Effector memory CD4-positive, alpha-beta T cell (primary cell): ENCODE measurements around the gene DISC1.
"Not testable (repeated sequence)": the region's sequence is repeated elsewhere in the genome, so short reads cannot be mapped to it uniquely, and the experiment has no call there.

ENCODE experiments used
- DNase-seq, 3 donors: peaks; one replicate each; pipeline ENCODE4 v3.0.0-alpha.2; 2020
- H3K27ac ChIP-seq: 2 replicates; pipeline ENCODE4 v1.7.0; 2013; ENCODE audit warnings: mild to moderate bottlenecking, low read length, moderate library complexity; ENCODE audit not compliant: insufficient read depth, poor library complexity, severe bottlenecking
- H3K27me3 ChIP-seq: replicated peaks from 2 replicates; pipeline ENCODE4 v1.7.0; 2013; ENCODE audit warnings: mild to moderate bottlenecking, low read length; ENCODE audit not compliant: insufficient read depth, control insufficient read depth, poor library complexity, severe bottlenecking
- H3K36me3 ChIP-seq: 2 replicates; pipeline ENCODE4 v1.7.0; 2013; ENCODE audit warnings: mild to moderate bottlenecking, low read length, moderate library complexity; ENCODE audit not compliant: control insufficient read depth, insufficient read depth
- H3K4me1 ChIP-seq: 2 replicates; pipeline ENCODE4 v1.7.0; 2013; ENCODE audit warnings: low read length, mild to moderate bottlenecking; ENCODE audit not compliant: control insufficient read depth, insufficient read depth, poor library complexity, severe bottlenecking
- H3K4me3 ChIP-seq: 2 replicates; pipeline ENCODE4 v1.7.0; 2013; ENCODE audit warnings: low read length, low read depth, mild to moderate bottlenecking; ENCODE audit not compliant: insufficient read depth, poor library complexity, severe bottlenecking
- H3K9me3 ChIP-seq: 2 replicates; pipeline ENCODE4 v1.7.0; 2013; ENCODE audit warnings: mild to moderate bottlenecking, low read length, moderate library complexity; ENCODE audit not compliant: control insufficient read depth

DISC1 gene

DNA sequence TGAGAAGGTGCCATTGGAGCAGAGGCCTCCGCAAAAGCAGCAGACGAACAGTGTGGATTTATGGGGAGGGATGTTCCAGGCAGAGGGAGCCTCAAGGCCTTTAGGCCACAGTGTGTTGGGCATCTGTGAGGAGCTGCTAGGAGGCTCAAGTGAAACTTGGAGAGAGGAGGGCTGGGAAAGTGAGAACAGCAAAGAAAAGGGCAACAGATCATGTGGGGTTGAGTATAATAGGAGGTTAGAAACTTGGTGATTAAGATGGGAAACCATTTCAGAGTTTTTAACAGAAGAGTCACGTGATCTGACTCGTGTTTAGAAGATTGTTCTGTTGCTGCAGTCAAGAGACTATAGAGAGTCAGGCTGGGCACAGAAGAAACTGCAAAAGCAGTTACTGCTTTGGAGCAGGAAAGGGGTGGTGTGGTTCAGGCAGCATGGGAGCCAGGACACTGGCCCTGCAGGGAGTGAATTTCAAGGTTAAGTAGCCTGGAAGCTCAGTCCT is 277.0 kb downstream of the DISC1 start:
- Histone ChIP-seq H3K27me3 (no peaks in the 10 kb centered on the region), H3K27ac (no peak overlapping the region), H3K9me3 (no peaks in the 10 kb centered on the region), H3K4me1 (no peaks in the 10 kb centered on the region), H3K4me3 (no peak overlapping the region), H3K36me3 (no peaks in the 10 kb centered on the region)
- DNase-seq, result no peak

DNA sequence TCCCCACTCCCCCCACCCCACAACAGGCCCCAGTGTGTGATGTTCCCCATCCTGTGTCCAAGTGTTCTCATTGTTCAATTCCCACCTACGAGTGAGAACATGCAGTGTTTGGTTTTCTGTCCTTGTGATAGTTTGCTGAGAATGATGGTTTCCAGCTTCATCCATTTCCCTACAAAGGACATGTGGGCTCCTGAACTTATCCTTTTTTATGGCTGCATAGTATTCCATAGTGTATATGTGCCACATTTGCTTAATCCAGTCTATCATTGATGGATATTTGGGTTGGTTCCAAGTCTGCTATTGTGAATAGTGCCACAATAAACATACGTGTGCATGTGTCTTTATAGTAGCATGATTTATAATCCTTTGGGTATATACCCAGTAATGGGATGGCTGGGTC is 280.7 kb downstream of the DISC1 start:
- H3K4me1 ChIP-seq, H3K4me3 ChIP-seq, H3K27me3 ChIP-seq, H3K27ac ChIP-seq, H3K9me3 ChIP-seq, DNase-seq, H3K36me3 ChIP-seq: not testable (repeated sequence)

DNA sequence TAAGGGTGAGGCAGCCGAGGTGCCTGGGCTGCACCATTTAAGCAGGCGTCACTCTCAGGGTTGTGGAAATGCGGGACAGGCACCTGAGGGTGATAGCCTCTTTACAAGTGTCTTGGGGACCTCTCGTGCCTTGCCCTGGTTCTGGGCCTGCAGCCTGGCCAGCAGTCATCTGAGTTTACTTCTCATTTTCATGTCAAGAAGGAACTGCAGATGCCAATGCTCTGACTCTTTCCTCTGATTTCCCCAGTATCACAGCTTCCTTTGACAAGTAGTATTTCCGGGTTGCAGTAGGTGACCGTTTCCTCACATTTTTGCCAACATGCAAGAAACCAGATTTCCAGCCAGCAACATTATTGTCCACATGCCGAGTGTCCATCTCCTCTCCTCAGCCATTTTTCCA is 286.9 kb downstream of the DISC1 start:
- H3K4me1 ChIP-seq, result peaks cover 42% of the 10 kb centered on the region
- H3K9me3 ChIP-seq, result no peaks in the 10 kb centered on the region
- no peaks in the 10 kb centered on the region for H3K27me3 ChIP-seq
- no peak overlapping the region for H3K27ac ChIP-seq
- no peak for DNase-seq
- H3K36me3 ChIP-seq, result no peaks in the 10 kb centered on the region
- H3K4me3 ChIP-seq, result no peak overlapping the region

DNA sequence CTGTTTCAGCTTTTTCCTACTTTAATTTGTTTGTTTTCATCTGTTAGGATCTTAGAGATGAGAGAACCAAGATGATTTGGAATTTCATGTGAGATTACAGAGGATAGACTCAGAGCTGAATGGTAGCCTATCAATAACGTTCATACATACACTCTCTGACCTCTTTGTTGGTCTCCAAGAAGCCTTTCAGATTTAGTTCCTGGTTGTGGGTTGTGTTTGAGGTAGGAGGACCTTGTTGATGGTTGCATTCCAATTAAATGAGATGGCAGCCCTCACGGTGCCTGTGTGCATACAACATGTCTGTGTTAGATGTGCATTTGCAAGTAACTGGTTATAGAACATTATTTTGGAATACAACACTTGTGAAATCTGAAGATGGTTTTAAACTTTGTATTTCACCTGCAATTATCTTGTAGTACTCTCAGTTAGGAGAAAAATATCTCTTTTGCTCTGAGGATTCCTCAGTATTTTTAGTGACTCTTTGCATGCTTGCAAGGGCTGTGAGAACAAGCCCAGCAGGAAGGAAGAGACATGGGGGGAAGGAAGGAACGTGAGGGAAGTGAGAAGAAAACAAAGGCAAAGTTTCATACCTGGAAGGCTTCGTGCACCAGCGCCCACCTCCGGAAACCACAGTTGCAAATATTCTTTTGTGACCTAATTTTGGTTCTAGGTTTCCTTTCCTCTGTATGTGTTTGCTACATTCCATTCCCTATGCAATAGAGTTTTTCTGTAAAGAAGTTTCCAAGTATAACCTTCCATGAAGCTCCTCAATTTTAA is 291.8 kb downstream of the DISC1 start:
- peak in 2 of 3 donors; percentile 3 to 11 for DNase-seq
- Histone ChIP-seq H3K27me3 (no peaks in the 10 kb centered on the region), H3K4me1 (peaks cover 48% of the 10 kb centered on the region)

DNA sequence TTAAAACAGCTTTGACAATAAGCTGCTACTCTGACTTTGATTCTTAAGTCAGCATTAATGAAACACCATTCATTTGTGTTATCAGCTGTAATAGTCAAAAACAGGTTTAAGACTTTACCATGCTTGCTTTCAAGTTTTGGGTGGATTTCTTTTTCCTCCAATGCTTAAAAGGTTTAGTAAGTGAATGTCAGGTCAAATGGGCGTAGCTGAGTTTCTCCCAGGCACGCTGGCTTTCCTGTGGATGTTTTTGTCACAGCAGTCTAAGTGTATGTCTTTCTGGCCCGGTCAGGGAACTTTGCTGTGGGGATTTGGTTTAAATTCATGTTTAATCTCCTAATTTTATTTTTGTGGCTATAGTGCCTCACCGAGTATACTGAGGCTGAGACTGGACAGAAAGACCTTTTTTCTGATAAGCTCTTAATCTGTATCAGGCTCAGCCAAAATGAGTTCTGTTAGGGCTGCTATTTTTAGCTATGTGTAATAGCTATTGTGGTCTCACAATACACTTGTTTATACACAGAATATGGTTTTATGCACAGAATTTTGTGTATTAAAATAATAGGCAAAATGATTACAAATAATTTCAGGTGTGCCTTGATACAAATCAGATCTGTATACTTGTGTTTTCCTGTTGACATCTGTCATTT is 292.8 kb downstream of the DISC1 start:
- peak overlapping the region; percentile 47 for H3K27ac ChIP-seq
- H3K27me3 ChIP-seq, result no peaks in the 10 kb centered on the region
- no peaks in the 10 kb centered on the region for H3K9me3 ChIP-seq
- peak overlapping the region; percentile 0 for H3K4me3 ChIP-seq
- H3K36me3 ChIP-seq, result no peaks in the 10 kb centered on the region
- H3K4me1 ChIP-seq, result peaks cover 48% of the 10 kb centered on the region
- no peak for DNase-seq

More for the DNA sequence above, 291.8 kb downstream of the DISC1 start:
- peak overlapping the region; percentile 3 for H3K27ac ChIP-seq
- H3K36me3 ChIP-seq, result no peaks in the 10 kb centered on the region
- H3K4me3 ChIP-seq, result peak overlapping the region; percentile 0
- H3K9me3 ChIP-seq, result no peaks in the 10 kb centered on the region

DNA sequence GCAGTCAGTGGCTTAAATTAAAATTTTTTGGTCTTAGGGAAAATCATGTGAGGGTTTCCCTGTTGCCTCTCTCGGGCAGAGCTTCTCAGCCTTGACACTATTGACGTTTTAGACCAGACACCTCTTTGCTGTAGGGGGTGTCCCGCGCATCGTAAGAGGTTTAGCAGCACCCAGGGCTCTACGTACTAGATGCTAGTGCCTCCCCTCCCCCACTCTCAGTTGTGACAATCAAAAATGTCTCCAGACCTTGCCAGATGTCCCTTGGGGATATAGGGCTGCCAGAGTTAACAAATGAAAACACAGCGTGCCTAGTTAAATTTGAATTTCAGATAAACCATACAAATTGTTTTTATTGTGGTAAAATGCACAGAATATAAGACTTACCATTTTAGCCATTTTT is 293.3 kb downstream of the DISC1 start:
- Histone ChIP-seq H3K9me3 (no peaks in the 10 kb centered on the region), H3K27ac (peak overlapping the region; percentile 47), H3K4me3 (no peak overlapping the region), H3K4me1 (peaks cover 42% of the 10 kb centered on the region), H3K36me3 (no peaks in the 10 kb centered on the region), H3K27me3 (no peaks in the 10 kb centered on the region)
- peak in 2 of 3 donors; percentile 3 to 4 for DNase-seq

DNA sequence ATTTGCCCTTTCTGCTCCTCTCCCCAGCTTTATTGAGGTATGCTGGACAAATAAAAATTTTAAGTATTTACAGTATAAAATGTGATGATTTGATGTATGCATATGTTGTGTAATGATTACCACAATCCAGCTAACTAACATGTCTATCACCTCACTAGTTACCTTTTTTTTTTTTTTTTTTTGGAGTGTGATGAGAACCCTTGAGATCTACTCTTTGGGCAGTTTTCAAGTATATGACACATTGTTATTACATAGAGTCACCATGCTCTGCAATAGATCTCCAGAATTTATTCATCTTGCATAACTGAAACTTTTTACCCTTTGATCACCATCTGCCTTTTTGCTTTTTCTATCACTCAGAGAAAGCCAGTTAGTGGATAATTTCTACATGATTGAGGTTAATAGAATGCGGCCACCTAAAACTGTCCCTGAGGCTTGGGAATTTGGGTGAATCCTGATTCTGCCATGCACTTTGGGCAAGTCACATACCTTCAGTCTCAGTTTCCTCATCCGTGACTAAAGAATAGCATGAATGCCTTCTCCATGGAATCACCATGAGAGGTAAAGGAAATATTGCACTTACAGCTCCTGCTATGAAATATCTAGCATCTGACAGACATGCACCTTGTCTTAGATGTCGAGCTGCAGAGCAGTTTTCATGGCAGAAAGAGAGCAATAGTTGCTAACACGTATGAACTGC is 295.2 kb downstream of the DISC1 start:
- no peak for DNase-seq
- Histone ChIP-seq H3K4me1 (peaks cover 27% of the 10 kb centered on the region), H3K27ac (no peak overlapping the region)

DNA sequence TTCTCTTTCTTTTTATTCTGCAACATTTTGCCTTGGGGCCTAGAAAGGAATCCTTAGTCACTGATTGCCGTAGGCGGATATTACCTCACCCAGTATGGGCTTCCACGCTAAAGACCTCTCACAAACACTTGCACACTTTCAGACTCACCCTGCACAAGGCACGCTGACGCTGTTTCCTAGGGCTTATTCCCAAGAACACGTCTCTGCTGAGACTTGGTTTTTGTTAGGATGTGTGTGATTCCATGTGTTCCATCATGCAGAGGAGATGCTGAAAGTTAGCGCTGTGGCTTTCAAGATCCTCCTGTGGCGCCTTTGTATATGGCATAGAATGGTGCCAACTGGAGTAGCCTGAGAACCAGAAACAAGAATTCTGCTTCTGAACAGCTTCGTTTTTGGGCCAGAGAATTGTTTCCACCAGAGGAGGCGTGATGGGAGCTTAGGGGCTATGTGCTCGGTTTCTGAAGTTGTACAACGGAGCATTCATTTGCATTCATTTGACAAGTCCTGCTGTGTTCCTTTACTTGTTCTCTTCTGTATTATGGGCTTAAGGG is 297.0 kb downstream of the DISC1 start:
- no peaks in the 10 kb centered on the region for H3K9me3 ChIP-seq
- H3K4me3 ChIP-seq, result no peak overlapping the region
- H3K4me1 ChIP-seq, result peaks cover 14% of the 10 kb centered on the region
- no peak overlapping the region for H3K27ac ChIP-seq
- H3K36me3 ChIP-seq, result no peaks in the 10 kb centered on the region
- DNase-seq, result no peak
- no peaks in the 10 kb centered on the region for H3K27me3 ChIP-seq

More for the DNA sequence above, 295.2 kb downstream of the DISC1 start:
- no peak overlapping the region for H3K4me3 ChIP-seq
- no peaks in the 10 kb centered on the region for H3K9me3 ChIP-seq
- H3K36me3 ChIP-seq, result no peaks in the 10 kb centered on the region
- H3K27me3 ChIP-seq, result no peaks in the 10 kb centered on the region

DNA sequence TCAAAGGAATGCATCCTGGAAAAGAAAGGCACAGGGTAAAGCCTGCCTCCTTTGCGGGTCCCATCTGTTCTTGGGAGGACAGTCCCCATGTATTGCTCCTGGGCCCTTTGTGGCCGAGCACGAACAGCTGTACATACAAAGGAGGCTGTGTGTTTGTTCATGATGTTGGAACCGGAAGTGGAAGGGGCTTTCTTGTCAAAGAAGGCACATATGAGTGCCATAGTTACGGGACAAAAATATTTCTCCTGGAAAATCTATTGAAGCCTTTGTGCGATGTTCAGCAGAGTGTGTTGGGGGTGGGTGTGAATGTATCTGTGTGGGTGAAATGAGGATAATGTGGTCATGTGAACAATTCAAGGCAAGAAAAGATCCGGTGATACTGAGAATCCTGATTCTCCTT is 297.6 kb downstream of the DISC1 start:
- no peak overlapping the region for H3K4me3 ChIP-seq
- H3K36me3 ChIP-seq, result no peaks in the 10 kb centered on the region
- H3K27ac ChIP-seq, result no peak overlapping the region
- DNase-seq, result no peak
- no peaks in the 10 kb centered on the region for H3K9me3 ChIP-seq
- H3K4me1 ChIP-seq, result peaks cover 12% of the 10 kb centered on the region
- H3K27me3 ChIP-seq, result no peaks in the 10 kb centered on the region
